ENCODE results near the gene RHBDD1.

The RHBDD1 gene

GRCh38 chr2:226835796-226836547 lies at the start of gene RHBDD1:
Gene RHBDD1 (plus strand): TSS chr2:226836054. CDS start chr2:226864694, 28,640 bp downstream.
- ATAC-seq = peak; percentile 83 to 90

GRCh38 chr2:226788064-226788463 lies 47.8 kb upstream of the RHBDD1 start:
- ATAC-seq = no peak

GRCh38 chr2:226788881-226789490 lies 46.9 kb upstream of the RHBDD1 start:
- ATAC-seq = no peak

GRCh38 chr2:226790011-226790410 lies 45.8 kb upstream of the RHBDD1 start:
- ATAC-seq = no peak

- ATAC-seq = no peak
Observed at GRCh38 chr2:226790431-226790830, 45.4 kb upstream of the RHBDD1 start.

GRCh38 chr2:226791056-226791486 lies 44.8 kb upstream of the RHBDD1 start:
- peak; percentile 44 to 57 for ATAC-seq

GRCh38 chr2:226791487-226792081 lies 44.3 kb upstream of the RHBDD1 start:
- peak; percentile 97 to 98 for ATAC-seq

- no peak for ATAC-seq
Observed at GRCh38 chr2:226792155-226792881, 43.5 kb upstream of the RHBDD1 start.

GRCh38 chr2:226793646-226794045 lies 42.2 kb upstream of the RHBDD1 start:
- ATAC-seq = no peak

GRCh38 chr2:226794196-226794661 lies 41.6 kb upstream of the RHBDD1 start:
- ATAC-seq = no peak

- ATAC-seq = no peak
Observed at GRCh38 chr2:226794751-226795171, 41.1 kb upstream of the RHBDD1 start.

GRCh38 chr2:226795281-226796011 lies 40.4 kb upstream of the RHBDD1 start:
- no peak for ATAC-seq

- ATAC-seq = no peak
Observed at GRCh38 chr2:226796012-226796839, 39.6 kb upstream of the RHBDD1 start.

GRCh38 chr2:226796840-226797288 lies 39.0 kb upstream of the RHBDD1 start:
- ATAC-seq = no peak

GRCh38 chr2:226797289-226797988 lies 38.4 kb upstream of the RHBDD1 start:
- no peak for ATAC-seq

GRCh38 chr2:226797989-226798421 lies 37.8 kb upstream of the RHBDD1 start:
- no peak for ATAC-seq

- ATAC-seq = peak; percentile 8 to 15
Observed at GRCh38 chr2:226798422-226799210, 37.2 kb upstream of the RHBDD1 start.

GRCh38 chr2:226799211-226799975 lies 36.5 kb upstream of the RHBDD1 start, which contains the start of gene IRS1:
Gene IRS1 (minus strand): TSS chr2:226799820. CDS start chr2:226798738, 1,082 bp downstream.
- peak; percentile 57 to 62 for ATAC-seq

Measured in activated CD4-positive, CD25-positive, alpha-beta regulatory T cell treated with anti-CD3 and anti-CD28 coated beads, Interleukin-2, amount 50 U/mL, for 24 hours (primary cell).